ENCODE data around the gene TNS2.

DNA sequence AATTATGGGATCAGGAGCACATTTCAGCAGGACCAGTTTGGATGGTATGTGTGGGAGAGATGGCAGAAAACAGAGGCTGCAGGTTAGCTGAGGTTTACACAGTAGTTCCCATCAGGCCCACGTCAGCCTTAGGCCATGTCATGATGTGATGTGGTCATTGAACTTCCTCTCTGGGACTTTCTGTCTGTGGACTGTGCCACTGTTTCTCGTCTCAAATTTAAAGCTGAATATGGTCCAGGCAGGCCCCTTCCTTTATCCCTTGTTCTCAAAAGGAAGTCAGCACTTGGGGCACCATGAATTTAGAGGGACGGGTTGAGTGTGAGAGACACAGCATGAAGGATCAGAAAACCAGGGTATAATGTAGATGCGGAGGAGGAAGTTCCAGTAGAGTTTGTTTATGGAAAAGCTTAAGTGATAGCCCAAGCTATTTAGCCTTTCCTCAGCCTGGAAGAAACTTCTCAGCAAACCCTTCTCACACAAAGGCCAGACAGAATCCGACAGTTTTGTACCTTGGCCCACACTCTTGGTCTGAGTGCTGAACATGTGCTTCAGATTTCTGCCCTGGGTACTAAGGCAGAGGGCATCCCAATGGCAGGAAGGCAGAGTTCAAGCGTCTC is 44.0 kb downstream of the TNS2 start:
- TF ChIP-seq, protein P1, sequence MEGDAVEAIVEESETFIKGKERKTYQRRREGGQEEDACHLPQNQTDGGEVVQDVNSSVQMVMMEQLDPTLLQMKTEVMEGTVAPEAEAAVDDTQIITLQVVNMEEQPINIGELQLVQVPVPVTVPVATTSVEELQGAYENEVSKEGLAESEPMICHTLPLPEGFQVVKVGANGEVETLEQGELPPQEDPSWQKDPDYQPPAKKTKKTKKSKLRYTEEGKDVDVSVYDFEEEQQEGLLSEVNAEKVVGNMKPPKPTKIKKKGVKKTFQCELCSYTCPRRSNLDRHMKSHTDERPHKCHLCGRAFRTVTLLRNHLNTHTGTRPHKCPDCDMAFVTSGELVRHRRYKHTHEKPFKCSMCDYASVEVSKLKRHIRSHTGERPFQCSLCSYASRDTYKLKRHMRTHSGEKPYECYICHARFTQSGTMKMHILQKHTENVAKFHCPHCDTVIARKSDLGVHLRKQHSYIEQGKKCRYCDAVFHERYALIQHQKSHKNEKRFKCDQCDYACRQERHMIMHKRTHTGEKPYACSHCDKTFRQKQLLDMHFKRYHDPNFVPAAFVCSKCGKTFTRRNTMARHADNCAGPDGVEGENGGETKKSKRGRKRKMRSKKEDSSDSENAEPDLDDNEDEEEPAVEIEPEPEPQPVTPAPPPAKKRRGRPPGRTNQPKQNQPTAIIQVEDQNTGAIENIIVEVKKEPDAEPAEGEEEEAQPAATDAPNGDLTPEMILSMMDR (IDR thresholded peaks at IDR 0.05; ENCODE audit: insufficient read depth, low read length, poor library complexity, severe bottlenecking): no peak
- no peak for TF ChIP-seq EZH2phosphoT487 (conservative IDR thresholded peaks at IDR 0.05; ENCODE audit: low read length)

All from SU-DHL-6 (cell line).